Fibroblast of lung (primary cell): ENCODE measurements around the gene LELP1. TPM values are rescaled to one million over a fixed set of nuclear protein-coding genes. Genes with fewer than 3 reads are reported as not detected.

Experiments
- DNase-seq, 2 donors: peaks; one replicate each; pipeline versions ENCODE4 v3.0.0 to v3.0.0-alpha.2; 2010; ENCODE audit warnings: low read depth in 2 of 2
- H2AFZ ChIP-seq: 2 replicates; pipeline ENCODE4 v1.5.1; 2012; ENCODE audit warnings: low read length, control low read depth, inconsistent platforms
- H3K27ac ChIP-seq: 2 replicates; pipeline ENCODE4 v1.5.1; 2011; ENCODE audit warnings: low read length, control low read depth; ENCODE audit not compliant: insufficient read depth
- H3K27me3 ChIP-seq: 2 replicates; pipeline ENCODE4 v1.5.1; 2011; ENCODE audit warnings: mild to moderate bottlenecking, low read length; ENCODE audit not compliant: control insufficient read depth, insufficient read depth
- H3K36me3 ChIP-seq: 2 replicates; pipeline ENCODE4 v1.5.1; 2011; ENCODE audit warnings: low read length; ENCODE audit not compliant: control insufficient read depth, insufficient read depth
- H3K4me1 ChIP-seq: 2 replicates; pipeline ENCODE4 v1.5.1; 2011; ENCODE audit warnings: low read length; ENCODE audit not compliant: control insufficient read depth, insufficient read depth; ENCODE audit errors: extremely low read depth
- H3K4me2 ChIP-seq: 2 replicates; pipeline ENCODE4 v1.5.1; 2011; ENCODE audit warnings: low read length, control low read depth; ENCODE audit not compliant: insufficient read depth; ENCODE audit errors: extremely low read depth
- H3K4me3 ChIP-seq, 4 experiments: fragments of 200-600 bp in 1 of 4; sonication (generic) in 1 of 4; replicated peaks in 1 of 4; 2 replicates each; pipeline ENCODE4 v1.5.1; 2011 to 2016; ENCODE audit warnings: low read length in 4 of 4, low read depth in 3 of 4, mild to moderate bottlenecking in 3 of 4, control low read depth in 2 of 4, inconsistent platforms in 1 of 4, mixed read lengths in 1 of 4; ENCODE audit not compliant: insufficient read depth in 1 of 4; ENCODE audit errors: control extremely low read depth in 1 of 4
- H3K79me2 ChIP-seq: 2 replicates; pipeline ENCODE4 v1.5.1; 2012; ENCODE audit warnings: mild to moderate bottlenecking, low read length, inconsistent platforms; ENCODE audit not compliant: control insufficient read depth, insufficient read depth
- H3K9ac ChIP-seq: 2 replicates; pipeline ENCODE4 v1.5.1; 2011; ENCODE audit warnings: mild to moderate bottlenecking, low read length, control low read depth; ENCODE audit not compliant: insufficient read depth
- H3K9me3 ChIP-seq: 2 replicates; pipeline ENCODE4 v1.5.1; 2012; ENCODE audit warnings: low read depth, low read length; ENCODE audit not compliant: control insufficient read depth, insufficient read depth
- H4K20me1 ChIP-seq: 2 replicates; pipeline ENCODE4 v1.5.1; 2011; ENCODE audit warnings: low read length; ENCODE audit not compliant: control insufficient read depth, insufficient read depth; ENCODE audit errors: extremely low read depth
- EZH2 ChIP-seq: IDR thresholded peaks from 2 replicates; pipeline ENCODE4 v1.5.1; 2012; ENCODE audit warnings: low read length, control low read depth, mild to moderate bottlenecking; ENCODE audit errors: missing control alignments
- polyA plus RNA-seq, 2 donors: library from polyadenylated mRNA; depleted of rRNA in 1 of 2; stranded (reverse) in 1 of 2; unstranded in 1 of 2; fragments of >200 nt; gene quantifications; 2 replicates each; pipeline ENCODE4 v1.2.1, GENCODE V29; 2011 to 2012; ENCODE audit warnings: missing spikeins in 1 of 2
- total RNA-seq: library from RNA; depleted of rRNA; stranded (reverse); fragments of >200 nt; gene quantifications from 2 replicates; pipeline ENCODE4 v1.2.1, GENCODE V29; 2014
- TF ChIP-seq, protein P1 (sequence below), 2 donors: IDR thresholded peaks in 1 of 2; conservative IDR thresholded peaks in 1 of 2; 1 replicate in 1 of 2; 2 replicates in 1 of 2; pipeline ENCODE4 v1.5.1; 2011 to 2012; ENCODE audit warnings: low read length in 2 of 2, control low read depth in 1 of 2, inconsistent platforms in 1 of 2, low read depth in 1 of 2, mild to moderate bottlenecking in 1 of 2

LELP1 gene
- total and polyA plus RNA-seq, 2 donors (not counting 1 experiment from before 2014, with no cell fraction given) = not detected

DNA sequence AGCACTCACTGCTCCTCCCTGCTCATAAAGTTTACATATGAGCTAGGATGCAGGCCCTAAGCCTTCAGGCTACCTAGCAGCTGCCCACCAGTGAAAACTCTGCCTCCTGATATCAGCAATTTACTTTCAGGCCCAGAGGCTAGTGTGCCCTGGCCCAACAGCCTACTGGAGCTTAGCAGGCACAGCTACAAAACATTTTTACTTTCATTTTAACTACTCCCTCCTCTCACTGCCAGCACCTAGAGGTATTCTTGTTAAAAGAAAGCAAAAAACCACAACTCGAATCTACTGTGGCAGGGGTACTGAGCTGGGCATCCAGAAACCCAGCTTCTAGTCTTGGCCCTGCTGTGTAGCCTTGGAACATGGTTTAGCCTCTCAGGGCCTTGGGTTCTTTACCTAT is 50.5 kb downstream of the LELP1 start:
- Histone ChIP-seq H3K36me3 (no peaks in the 10 kb centered on the region), H3K27ac (no peak overlapping the region), H2AFZ (no peak overlapping the region), H3K4me1 (no peaks in the 10 kb centered on the region), H3K27me3 (peaks cover 1% of the 10 kb centered on the region), H4K20me1 (no peaks in the 10 kb centered on the region), H3K79me2 (no peaks in the 10 kb centered on the region), H3K9ac (no peak overlapping the region), H3K4me3 (no peak overlapping the region), H3K9me3 (no peaks in the 10 kb centered on the region), H3K4me2 (no peak overlapping the region)
- no peak for DNase-seq
- TF ChIP-seq, protein P1, sequence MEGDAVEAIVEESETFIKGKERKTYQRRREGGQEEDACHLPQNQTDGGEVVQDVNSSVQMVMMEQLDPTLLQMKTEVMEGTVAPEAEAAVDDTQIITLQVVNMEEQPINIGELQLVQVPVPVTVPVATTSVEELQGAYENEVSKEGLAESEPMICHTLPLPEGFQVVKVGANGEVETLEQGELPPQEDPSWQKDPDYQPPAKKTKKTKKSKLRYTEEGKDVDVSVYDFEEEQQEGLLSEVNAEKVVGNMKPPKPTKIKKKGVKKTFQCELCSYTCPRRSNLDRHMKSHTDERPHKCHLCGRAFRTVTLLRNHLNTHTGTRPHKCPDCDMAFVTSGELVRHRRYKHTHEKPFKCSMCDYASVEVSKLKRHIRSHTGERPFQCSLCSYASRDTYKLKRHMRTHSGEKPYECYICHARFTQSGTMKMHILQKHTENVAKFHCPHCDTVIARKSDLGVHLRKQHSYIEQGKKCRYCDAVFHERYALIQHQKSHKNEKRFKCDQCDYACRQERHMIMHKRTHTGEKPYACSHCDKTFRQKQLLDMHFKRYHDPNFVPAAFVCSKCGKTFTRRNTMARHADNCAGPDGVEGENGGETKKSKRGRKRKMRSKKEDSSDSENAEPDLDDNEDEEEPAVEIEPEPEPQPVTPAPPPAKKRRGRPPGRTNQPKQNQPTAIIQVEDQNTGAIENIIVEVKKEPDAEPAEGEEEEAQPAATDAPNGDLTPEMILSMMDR (conservative IDR thresholded peaks at IDR 0.05 in 1 of 2, IDR thresholded peaks at IDR 0.05 in 1 of 2; ENCODE audit: low read depth in 1 of 2, low read length in 2 of 2) = no peak
- TF ChIP-seq EZH2 = no peak

Other genes with a start within 250 kb of the LELP1 start
- not detected in 2 replicates for gene SPRR4, start 232.8 kb upstream of the LELP1 start, total RNA-seq
- gene SPRR4, start 232.8 kb upstream of the LELP1 start, polyA plus RNA-seq = not detected in 2 replicates
- not detected in 2 replicates for gene SPRR1A, start 219.3 kb upstream of the LELP1 start, total RNA-seq
- not detected in 2 replicates for gene SPRR1A, start 219.3 kb upstream of the LELP1 start, polyA plus RNA-seq
- not detected in 2 replicates for gene SPRR3, start 201.7 kb upstream of the LELP1 start, total RNA-seq
- gene SPRR3, start 201.7 kb upstream of the LELP1 start, polyA plus RNA-seq = not detected in 2 replicates
- gene SPRR1B, start 172.2 kb upstream of the LELP1 start, total RNA-seq = not detected in 2 replicates
- gene SPRR1B, start 172.2 kb upstream of the LELP1 start, polyA plus RNA-seq = not detected in 2 replicates
- not detected in 2 replicates for gene SPRR2D, start 162.3 kb upstream of the LELP1 start, total RNA-seq
- gene SPRR2D, start 162.3 kb upstream of the LELP1 start, polyA plus RNA-seq = not detected in 2 replicates
- gene SPRR2A, start 145.9 kb upstream of the LELP1 start, total RNA-seq = not detected in 2 replicates
- not detected in 2 replicates for gene SPRR2A, start 145.9 kb upstream of the LELP1 start, polyA plus RNA-seq
- gene SPRR2B, start 131.8 kb upstream of the LELP1 start, total RNA-seq = not detected in 2 replicates
- not detected in 2 replicates for gene SPRR2B, start 131.8 kb upstream of the LELP1 start, polyA plus RNA-seq
- gene SPRR2E, start 108.9 kb upstream of the LELP1 start, total RNA-seq = not detected in 2 replicates
- not detected in 2 replicates for gene SPRR2E, start 108.9 kb upstream of the LELP1 start, polyA plus RNA-seq
- gene SPRR2F, start 89.9 kb upstream of the LELP1 start, total RNA-seq = not detected in 2 replicates
- gene SPRR2F, start 89.9 kb upstream of the LELP1 start, polyA plus RNA-seq = not detected in 2 replicates
- not detected in 2 replicates for gene SPRR2G, start 52.5 kb upstream of the LELP1 start, total RNA-seq
- gene SPRR2G, start 52.5 kb upstream of the LELP1 start, polyA plus RNA-seq = not detected in 2 replicates
- not detected in 2 replicates for gene PRR9, start 14.2 kb downstream of the LELP1 start, total RNA-seq
- gene PRR9, start 14.2 kb downstream of the LELP1 start, polyA plus RNA-seq = not detected in 2 replicates
- gene LORICRIN, start 56.3 kb downstream of the LELP1 start, total RNA-seq = not detected in 2 replicates
- not detected in 2 replicates for gene LORICRIN, start 56.3 kb downstream of the LELP1 start, polyA plus RNA-seq
- not detected in 2 replicates for gene PGLYRP3, start 109.5 kb downstream of the LELP1 start, total RNA-seq
- not detected in 2 replicates for gene PGLYRP3, start 109.5 kb downstream of the LELP1 start, polyA plus RNA-seq
- not detected in 2 replicates for gene PGLYRP4, start 145.4 kb downstream of the LELP1 start, total RNA-seq
- gene PGLYRP4, start 145.4 kb downstream of the LELP1 start, polyA plus RNA-seq = not detected in 2 replicates
- not detected in 2 replicates for gene S100A9, start 154.4 kb downstream of the LELP1 start, total RNA-seq
- not detected in 2 replicates for gene S100A9, start 154.4 kb downstream of the LELP1 start, polyA plus RNA-seq
- not detected in 2 replicates for gene S100A12, start 172.2 kb downstream of the LELP1 start, total RNA-seq
- not detected in 2 replicates for gene S100A12, start 172.2 kb downstream of the LELP1 start, polyA plus RNA-seq
- gene S100A8, start 187.6 kb downstream of the LELP1 start, total RNA-seq = not detected in 2 replicates
- not detected in 2 replicates for gene S100A8, start 187.6 kb downstream of the LELP1 start, polyA plus RNA-seq
- gene S100A7A, start 213.1 kb downstream of the LELP1 start, total RNA-seq = not detected in 2 replicates
- gene S100A7A, start 213.1 kb downstream of the LELP1 start, polyA plus RNA-seq = not detected in 2 replicates